Smooth muscle cell (in vitro differentiated cells): ENCODE data around the gene GTF2IRD1. TPM values are rescaled to one million over a fixed set of nuclear protein-coding genes. Genes with fewer than 3 reads are reported as not detected.
"Not testable (repeated sequence)": the region's sequence is repeated elsewhere in the genome, so short reads cannot be mapped to it uniquely, and the experiment has no call there.

Experiments used
- DNase-seq: peaks from one replicate; lab custom pipeline; 2025; ENCODE audit not compliant: unreplicated experiment; lab: John Stamatoyannopoulos, UW
- H2AFZ ChIP-seq: fragments of 200-600 bp; sonication (generic); 2 replicates; pipeline ENCODE4 v1.6.0; 2016; ENCODE audit warnings: antibody characterized with exemption, low read depth, mild to moderate bottlenecking
- H3F3A ChIP-seq: fragments of 200-600 bp; sonication (generic); 2 replicates; pipeline ENCODE4 v1.6.0; 2017; ENCODE audit warnings: antibody characterized with exemption, low read depth
- H3K27ac ChIP-seq: fragments of 200-600 bp; sonication (generic); 2 replicates; pipeline ENCODE4 v1.5.1; 2016; ENCODE audit warnings: low read depth, mild to moderate bottlenecking
- H3K27me3 ChIP-seq: fragments of 200-600 bp; sonication (generic); 2 replicates; pipeline ENCODE4 v1.6.1; 2016; ENCODE audit warnings: low read depth, mild to moderate bottlenecking
- H3K36me3 ChIP-seq: fragments of 200-600 bp; sonication (generic); 2 replicates; pipeline ENCODE4 v1.5.1; 2016; ENCODE audit warnings: low read depth
- H3K4me1 ChIP-seq: fragments of 200-600 bp; sonication (generic); 2 replicates; pipeline ENCODE4 v1.5.1; 2016; ENCODE audit warnings: low read depth
- H3K4me2 ChIP-seq: fragments of 200-600 bp; sonication (generic); 2 replicates; pipeline ENCODE4 v1.6.0; 2016; ENCODE audit warnings: mild to moderate bottlenecking
- H3K4me3 ChIP-seq: fragments of 200-600 bp; sonication (generic); 2 replicates; pipeline ENCODE4 v1.5.1; 2016; ENCODE audit warnings: mild to moderate bottlenecking
- H3K79me2 ChIP-seq: fragments of 200-600 bp; sonication (generic); 2 replicates; pipeline ENCODE4 v1.6.0; 2016; ENCODE audit warnings: low read depth, mild to moderate bottlenecking
- H3K9ac ChIP-seq: fragments of 200-600 bp; sonication (generic); 2 replicates; pipeline ENCODE4 v1.6.0; 2016; ENCODE audit warnings: low read depth
- H3K9me3 ChIP-seq: fragments of 200-600 bp; sonication (generic); replicated peaks from 2 replicates; pipeline ENCODE4 v1.5.1; 2016; ENCODE audit warnings: low read depth
- H4K20me1 ChIP-seq: fragments of 200-600 bp; sonication (generic); 2 replicates; pipeline ENCODE4 v1.6.0; 2016; ENCODE audit warnings: low read depth
- WGBS: methylation state at CpG from one replicate; pipeline ENCODE4 v1.1.7; 2016; ENCODE audit warnings: low lambda C conversion rate; 5-methylcytosine and 5-hydroxymethylcytosine counted together
- polyA plus RNA-seq: library from polyadenylated mRNA; unstranded; fragments of >200 nt; fragmentation: Nextera tagmentation; extraction: Ambion mirVana; gene quantifications from 2 replicates; pipeline ENCODE4 v1.2.1, GENCODE V29; 2016
- total RNA-seq: library from RNA; depleted of rRNA; stranded (reverse); fragments of >200 nt; gene quantifications from 2 replicates; pipeline ENCODE4 v1.2.3, GENCODE V29; 2014
- TF ChIP-seq, protein P1 (sequence below): fragments of 200-600 bp; sonication (generic); IDR thresholded peaks from 2 replicates; pipeline ENCODE4 v1.5.1; 2017; ENCODE audit warnings: borderline replicate concordance, mild to moderate bottlenecking, antibody characterized with exemption; ENCODE audit not compliant: insufficient read depth, poor library complexity, severe bottlenecking

The GTF2IRD1 gene
- total and polyA plus RNA-seq, 2 experiments from 2014 or later = 20.0 to 41.5 TPM

DNA sequence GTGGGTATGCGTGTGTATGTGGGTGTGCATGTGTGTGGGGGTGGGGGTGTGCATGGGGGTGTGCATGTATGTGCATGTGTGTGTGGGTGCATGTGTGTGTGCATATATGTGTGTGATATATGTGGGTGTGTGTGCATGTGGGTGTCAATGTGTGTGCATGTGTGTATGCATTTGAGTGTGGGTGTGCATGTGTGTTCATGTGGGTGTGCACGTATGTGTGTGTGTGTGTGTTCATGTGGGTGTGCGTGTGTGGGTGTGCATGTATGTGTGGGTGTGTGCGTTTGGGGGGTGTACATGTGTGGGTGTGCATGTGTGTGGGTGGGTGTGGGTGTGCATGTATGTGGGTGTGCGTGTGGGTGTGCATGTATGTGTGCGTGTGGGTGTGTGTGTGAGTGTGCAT is 42.6 kb downstream of the GTF2IRD1 start:
- H2AFZ ChIP-seq = no peak overlapping the region
- no peaks in the 10 kb centered on the region for H3K4me1 ChIP-seq
- H4K20me1 ChIP-seq = peaks cover 98% of the 10 kb centered on the region
- no peak for DNase-seq
- peaks cover 65% of the 10 kb centered on the region for H3K79me2 ChIP-seq
- no peaks in the 10 kb centered on the region for H3K9me3 ChIP-seq
- H3K4me3 ChIP-seq = no peak overlapping the region
- H3K27me3 ChIP-seq = no peaks in the 10 kb centered on the region
- H3K4me2 ChIP-seq = no peak overlapping the region
- H3K36me3 ChIP-seq = no peaks in the 10 kb centered on the region
- WGBS = 100% methylated on average over 6 of the region's 6 CpGs
- H3K9ac ChIP-seq = no peak overlapping the region
- H3K27ac ChIP-seq = no peak overlapping the region
- no peaks in the 10 kb centered on the region for H3F3A ChIP-seq
- TF ChIP-seq, protein P1, sequence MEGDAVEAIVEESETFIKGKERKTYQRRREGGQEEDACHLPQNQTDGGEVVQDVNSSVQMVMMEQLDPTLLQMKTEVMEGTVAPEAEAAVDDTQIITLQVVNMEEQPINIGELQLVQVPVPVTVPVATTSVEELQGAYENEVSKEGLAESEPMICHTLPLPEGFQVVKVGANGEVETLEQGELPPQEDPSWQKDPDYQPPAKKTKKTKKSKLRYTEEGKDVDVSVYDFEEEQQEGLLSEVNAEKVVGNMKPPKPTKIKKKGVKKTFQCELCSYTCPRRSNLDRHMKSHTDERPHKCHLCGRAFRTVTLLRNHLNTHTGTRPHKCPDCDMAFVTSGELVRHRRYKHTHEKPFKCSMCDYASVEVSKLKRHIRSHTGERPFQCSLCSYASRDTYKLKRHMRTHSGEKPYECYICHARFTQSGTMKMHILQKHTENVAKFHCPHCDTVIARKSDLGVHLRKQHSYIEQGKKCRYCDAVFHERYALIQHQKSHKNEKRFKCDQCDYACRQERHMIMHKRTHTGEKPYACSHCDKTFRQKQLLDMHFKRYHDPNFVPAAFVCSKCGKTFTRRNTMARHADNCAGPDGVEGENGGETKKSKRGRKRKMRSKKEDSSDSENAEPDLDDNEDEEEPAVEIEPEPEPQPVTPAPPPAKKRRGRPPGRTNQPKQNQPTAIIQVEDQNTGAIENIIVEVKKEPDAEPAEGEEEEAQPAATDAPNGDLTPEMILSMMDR = no peak

DNA sequence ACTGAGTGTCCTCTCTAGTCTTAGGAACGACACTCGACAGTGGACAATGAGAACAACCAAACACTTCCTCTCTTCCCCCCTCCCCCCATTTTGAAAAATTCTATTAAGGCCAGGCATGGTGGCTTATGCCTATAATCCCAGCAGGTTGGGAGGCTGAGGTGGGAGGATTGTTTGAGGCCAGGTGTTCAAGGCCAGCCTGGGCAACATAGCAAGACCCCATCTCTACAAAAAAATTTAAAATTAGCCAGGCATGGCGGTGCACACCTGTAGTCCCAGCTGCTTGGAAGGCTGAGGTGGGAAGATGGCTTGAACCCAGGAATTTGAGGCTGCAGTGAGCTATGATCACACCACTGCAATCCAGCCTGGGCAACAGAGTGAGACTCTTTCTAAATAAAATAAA is 43.1 kb downstream of the GTF2IRD1 start:
- H3K27ac ChIP-seq, H3K9ac ChIP-seq, H3K27me3 ChIP-seq, H3K4me2 ChIP-seq, H3K4me1 ChIP-seq, H3F3A ChIP-seq, H3K9me3 ChIP-seq, DNase-seq, H3K36me3 ChIP-seq, H3K4me3 ChIP-seq, H2AFZ ChIP-seq: not testable (repeated sequence)
- H3K79me2 ChIP-seq = peaks cover 65% of the 10 kb centered on the region
- H4K20me1 ChIP-seq = peaks cover 98% of the 10 kb centered on the region
- WGBS = 100% methylated on average over 3 of the region's 3 CpGs

DNA sequence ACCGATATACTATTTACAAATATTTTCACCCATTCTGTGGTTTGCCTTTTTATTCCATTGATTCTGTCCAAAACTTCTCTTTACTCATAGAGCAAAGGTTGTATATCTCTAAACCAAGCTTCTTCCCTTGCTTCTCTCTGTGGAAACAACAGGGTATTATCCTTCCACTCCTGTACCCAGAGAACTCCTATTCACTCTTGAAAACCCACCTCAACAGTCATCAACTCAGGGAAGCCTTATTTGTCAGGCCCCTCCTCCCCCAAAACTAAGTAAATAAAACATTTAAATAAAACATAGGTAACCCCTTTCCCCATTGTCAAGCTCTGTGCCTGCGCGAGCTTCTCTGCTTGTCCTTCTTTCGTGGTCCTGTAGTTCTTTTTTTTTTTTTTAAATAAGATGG is 44.6 kb downstream of the GTF2IRD1 start:
- H3K4me3 ChIP-seq = no peak overlapping the region
- H3K27ac ChIP-seq = no peak overlapping the region
- H3F3A ChIP-seq = no peaks in the 10 kb centered on the region
- peaks cover 58% of the 10 kb centered on the region for H3K79me2 ChIP-seq
- no peak overlapping the region for H2AFZ ChIP-seq
- H3K4me2 ChIP-seq = no peak overlapping the region
- H3K36me3 ChIP-seq = no peaks in the 10 kb centered on the region
- no peaks in the 10 kb centered on the region for H3K9me3 ChIP-seq
- no peaks in the 10 kb centered on the region for H3K4me1 ChIP-seq
- 97% methylated on average over 4 of the region's 4 CpGs for WGBS
- no peak overlapping the region for H3K9ac ChIP-seq
- no peak for DNase-seq
- no peaks in the 10 kb centered on the region for H3K27me3 ChIP-seq
- TF ChIP-seq, protein P1 = no peak
- peaks cover 100% of the 10 kb centered on the region for H4K20me1 ChIP-seq

DNA sequence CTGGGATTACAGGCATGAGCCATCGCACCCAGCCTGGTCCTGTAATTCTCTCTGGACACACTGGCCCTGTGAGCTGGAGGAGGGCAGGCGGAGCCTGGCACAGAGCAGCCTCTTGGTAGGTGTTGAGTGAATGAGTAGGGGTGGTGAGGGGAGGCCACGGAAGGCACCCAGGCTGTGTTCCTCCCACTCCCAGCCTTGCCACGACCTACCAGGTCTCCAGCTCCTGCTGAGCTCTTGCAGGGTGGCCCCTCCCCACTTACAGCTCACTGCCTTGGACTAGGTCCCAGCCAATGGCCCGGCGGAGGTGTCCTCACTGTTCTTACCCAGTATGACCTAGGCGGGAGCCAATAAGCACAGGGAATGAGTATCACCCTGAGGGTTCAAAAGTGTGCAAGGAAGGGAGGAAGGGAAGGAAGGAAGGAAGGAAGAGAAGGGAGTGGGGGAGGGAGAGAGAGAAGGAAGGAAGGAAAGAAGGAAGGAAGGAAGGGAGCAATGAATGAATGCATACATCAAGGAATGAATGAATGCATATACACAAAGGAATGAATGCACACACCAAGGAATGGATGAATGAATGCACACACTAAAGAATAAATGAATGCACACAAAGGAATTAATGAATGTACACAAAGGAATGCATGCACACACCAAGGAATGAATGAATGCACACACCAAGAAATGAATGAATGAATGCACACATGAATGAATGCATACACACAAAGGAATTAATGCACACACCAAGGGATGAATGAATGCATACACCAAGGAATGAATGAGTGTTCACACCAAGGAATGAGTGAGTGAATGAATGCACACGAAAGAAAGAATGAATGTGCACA is 45.5 kb downstream of the GTF2IRD1 start:
- Histone ChIP-seq H2AFZ (no peak overlapping the region), H3K4me2 (no peak overlapping the region), H3K4me1 (no peaks in the 10 kb centered on the region), H3K27ac (no peak overlapping the region), H3K4me3 (no peak overlapping the region), H3K9me3 (no peaks in the 10 kb centered on the region), H3K9ac (no peak overlapping the region), H3F3A (no peaks in the 10 kb centered on the region), H3K79me2 (peaks cover 57% of the 10 kb centered on the region), H3K36me3 (no peaks in the 10 kb centered on the region), H4K20me1 (peaks cover 100% of the 10 kb centered on the region), H3K27me3 (no peaks in the 10 kb centered on the region)
- 96% methylated on average over 8 of the region's 8 CpGs for WGBS
- no peak for DNase-seq
- TF ChIP-seq, protein P1 = no peak
